K562 (cell line): ENCODE measurements around the gene SORT1.

Experiments
- SRF ChIP-seq, 2 experiments: fragments of 250-450, 450-650 bp in 1 of 2; sonication (Bioruptor Pico) in 1 of 2; sonication (generic) in 1 of 2; formaldehyde crosslinking; IDR thresholded peaks; 2 replicates each; pipeline versions ENCODE4 v1.5.0 to v1.5.1; 2020 to 2022; ENCODE audit warnings: mild to moderate bottlenecking in 1 of 2, missing genetic modification reagents in 1 of 2
- TARDBP ChIP-seq: fragments of 450-650 bp; IDR thresholded peaks from 2 replicates; pipeline ENCODE4 v1.6.1; 2016

- no peak for TF ChIP-seq SRF (CRISPR knock-in tag; IDR thresholded peaks at IDR 0.05)
- no peak for TF ChIP-seq TARDBP
Measured at GRCh38 chr1:109279615-109280278, 118.0 kb downstream of the SORT1 start.
